ENCODE data around the gene SH3GL1.

GRCh38 chr19:4378886-4379285 lies 21.5 kb downstream of the SH3GL1 start:
- TF ChIP-seq ZSCAN20 (CRISPR knock-in tag; IDR thresholded peaks at IDR 0.05) = no peak
- TF ChIP-seq, protein P1, sequence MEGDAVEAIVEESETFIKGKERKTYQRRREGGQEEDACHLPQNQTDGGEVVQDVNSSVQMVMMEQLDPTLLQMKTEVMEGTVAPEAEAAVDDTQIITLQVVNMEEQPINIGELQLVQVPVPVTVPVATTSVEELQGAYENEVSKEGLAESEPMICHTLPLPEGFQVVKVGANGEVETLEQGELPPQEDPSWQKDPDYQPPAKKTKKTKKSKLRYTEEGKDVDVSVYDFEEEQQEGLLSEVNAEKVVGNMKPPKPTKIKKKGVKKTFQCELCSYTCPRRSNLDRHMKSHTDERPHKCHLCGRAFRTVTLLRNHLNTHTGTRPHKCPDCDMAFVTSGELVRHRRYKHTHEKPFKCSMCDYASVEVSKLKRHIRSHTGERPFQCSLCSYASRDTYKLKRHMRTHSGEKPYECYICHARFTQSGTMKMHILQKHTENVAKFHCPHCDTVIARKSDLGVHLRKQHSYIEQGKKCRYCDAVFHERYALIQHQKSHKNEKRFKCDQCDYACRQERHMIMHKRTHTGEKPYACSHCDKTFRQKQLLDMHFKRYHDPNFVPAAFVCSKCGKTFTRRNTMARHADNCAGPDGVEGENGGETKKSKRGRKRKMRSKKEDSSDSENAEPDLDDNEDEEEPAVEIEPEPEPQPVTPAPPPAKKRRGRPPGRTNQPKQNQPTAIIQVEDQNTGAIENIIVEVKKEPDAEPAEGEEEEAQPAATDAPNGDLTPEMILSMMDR (IDR thresholded peaks at IDR 0.05) = no peak
- TF ChIP-seq RAD21 (conservative IDR thresholded peaks at IDR 0.05 in 1 of 2, IDR thresholded peaks at IDR 0.05 in 1 of 2) = no peak
- no peak for TF ChIP-seq KDM1A (IDR thresholded peaks at IDR 0.05; ENCODE audit: low read depth)
- TF ChIP-seq MAZ (IDR thresholded peaks at IDR 0.05; ENCODE audit: borderline replicate concordance, low read depth, low read length) = no peak
- TF ChIP-seq MAX (IDR thresholded peaks at IDR 0.05) = no peak
- no peak for TF ChIP-seq BHLHE40 (IDR thresholded peaks at IDR 0.05; ENCODE audit: low read depth, low read length)
